Measurements from ENCODE around the gene ZKSCAN2.

DNA sequence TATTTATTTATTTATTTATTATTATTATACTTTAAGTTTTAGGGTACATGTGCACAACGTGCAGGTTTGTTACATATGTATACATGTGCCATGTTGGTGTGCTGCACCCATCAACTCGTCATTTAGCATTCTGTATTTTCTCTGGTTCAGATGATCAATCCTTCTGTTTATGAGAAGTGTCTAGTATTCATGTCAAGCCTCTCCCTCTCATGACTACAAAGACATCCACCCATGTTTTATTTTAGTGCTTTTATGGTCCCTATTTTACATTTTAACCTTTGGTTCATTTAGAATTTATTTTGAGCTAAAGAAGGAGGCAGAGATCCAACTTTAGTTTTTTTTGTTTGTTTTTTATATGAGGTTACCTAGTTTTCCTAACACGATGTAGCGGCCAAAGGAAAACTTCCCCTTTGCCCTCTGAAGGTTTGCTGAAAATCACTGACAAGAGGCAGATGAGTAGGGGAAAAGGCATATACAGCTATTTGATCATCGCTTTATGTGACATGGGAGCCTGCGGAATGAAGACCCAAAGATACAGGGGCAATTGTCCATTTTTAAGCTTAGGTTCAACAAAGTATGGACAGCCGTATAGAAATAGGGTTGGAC, 63.3 kb downstream of the ZKSCAN2 start:
- TF ChIP-seq, protein P1, sequence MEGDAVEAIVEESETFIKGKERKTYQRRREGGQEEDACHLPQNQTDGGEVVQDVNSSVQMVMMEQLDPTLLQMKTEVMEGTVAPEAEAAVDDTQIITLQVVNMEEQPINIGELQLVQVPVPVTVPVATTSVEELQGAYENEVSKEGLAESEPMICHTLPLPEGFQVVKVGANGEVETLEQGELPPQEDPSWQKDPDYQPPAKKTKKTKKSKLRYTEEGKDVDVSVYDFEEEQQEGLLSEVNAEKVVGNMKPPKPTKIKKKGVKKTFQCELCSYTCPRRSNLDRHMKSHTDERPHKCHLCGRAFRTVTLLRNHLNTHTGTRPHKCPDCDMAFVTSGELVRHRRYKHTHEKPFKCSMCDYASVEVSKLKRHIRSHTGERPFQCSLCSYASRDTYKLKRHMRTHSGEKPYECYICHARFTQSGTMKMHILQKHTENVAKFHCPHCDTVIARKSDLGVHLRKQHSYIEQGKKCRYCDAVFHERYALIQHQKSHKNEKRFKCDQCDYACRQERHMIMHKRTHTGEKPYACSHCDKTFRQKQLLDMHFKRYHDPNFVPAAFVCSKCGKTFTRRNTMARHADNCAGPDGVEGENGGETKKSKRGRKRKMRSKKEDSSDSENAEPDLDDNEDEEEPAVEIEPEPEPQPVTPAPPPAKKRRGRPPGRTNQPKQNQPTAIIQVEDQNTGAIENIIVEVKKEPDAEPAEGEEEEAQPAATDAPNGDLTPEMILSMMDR (IDR thresholded peaks at IDR 0.05) = no peak
- TF ChIP-seq EZH2 (IDR thresholded peaks at IDR 0.05) = no peak
